ENCODE results near the gene LGMN. TPM values are rescaled to one million over a fixed set of nuclear protein-coding genes. Genes with fewer than 3 reads are reported as not detected.

Gene LGMN
- total and polyA plus RNA-seq, 9 of the 15 experiments (the other 6 are each of a cell fraction or from before 2014, with no cell fraction given): 0.05 to 1.4 (median 0.43) TPM; not detected in 2

DNA sequence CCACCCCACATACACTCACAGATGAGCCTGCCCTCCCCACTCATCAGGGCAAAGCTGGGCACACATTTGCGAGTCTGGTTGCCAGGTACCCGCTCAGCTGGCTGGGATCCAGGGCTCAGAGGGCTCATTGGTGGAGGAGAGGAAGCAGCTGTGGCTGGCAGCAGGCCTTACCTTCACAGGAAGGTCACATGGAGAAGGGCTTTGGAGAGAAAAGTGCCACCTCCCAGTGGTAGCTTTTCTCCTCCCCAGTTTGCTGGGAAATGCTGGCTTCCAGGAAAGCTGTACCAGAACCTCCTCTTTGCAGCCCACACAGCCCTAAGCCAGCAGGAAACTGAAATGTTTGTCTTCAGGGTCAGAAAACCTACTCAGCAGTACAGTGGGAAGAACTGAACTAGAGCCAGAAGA, 55.6 kb downstream of the LGMN start:
- no peaks in the 10 kb centered on the region for H3K9me3 ChIP-seq (replicated peaks; ENCODE audit: control insufficient read depth, insufficient read depth, low read depth, low read length)
- H3K4me1 ChIP-seq (replicated peaks in 1 of 2; ENCODE audit: control insufficient read depth in 2 of 2, insufficient read depth in 2 of 2, low read length in 2 of 2): peaks cover 0 to 4% of the 10 kb centered on the region in 2 experiments; a peak in 1 of 5 replicates
- TF ChIP-seq, protein P1, sequence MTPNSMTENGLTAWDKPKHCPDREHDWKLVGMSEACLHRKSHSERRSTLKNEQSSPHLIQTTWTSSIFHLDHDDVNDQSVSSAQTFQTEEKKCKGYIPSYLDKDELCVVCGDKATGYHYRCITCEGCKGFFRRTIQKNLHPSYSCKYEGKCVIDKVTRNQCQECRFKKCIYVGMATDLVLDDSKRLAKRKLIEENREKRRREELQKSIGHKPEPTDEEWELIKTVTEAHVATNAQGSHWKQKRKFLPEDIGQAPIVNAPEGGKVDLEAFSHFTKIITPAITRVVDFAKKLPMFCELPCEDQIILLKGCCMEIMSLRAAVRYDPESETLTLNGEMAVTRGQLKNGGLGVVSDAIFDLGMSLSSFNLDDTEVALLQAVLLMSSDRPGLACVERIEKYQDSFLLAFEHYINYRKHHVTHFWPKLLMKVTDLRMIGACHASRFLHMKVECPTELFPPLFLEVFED (CRISPR knock-in tag; conservative IDR thresholded peaks at IDR 0.05): no peak
- TF ChIP-seq CBX3 (IDR thresholded peaks at IDR 0.05; ENCODE audit: borderline replicate concordance in 1 of 2, low read length in 2 of 2) (no peak), ASH1L (IDR thresholded peaks at IDR 0.05; ENCODE audit: borderline replicate concordance, low read depth, partially characterized antibody) (no peak), TAF1 (IDR thresholded peaks at IDR 0.05; ENCODE audit: control insufficient read depth, extremely low read depth, insufficient read depth, low read length, severe bottlenecking) (no peak)
- POLR2A ChIA-PET: interaction anchor here (0.6 kb wide), 1 partner anchor 1055 kb away, joined by 3 read pairs; no protein-coding TSS in a partner anchor
- WGBS (ENCODE audit: insufficient coverage, low coverage, missing lambda C conversion rate): 10% methylated on average over 2 of the region's 2 CpGs
- H3K4me2 ChIP-seq (ENCODE audit: insufficient read depth, low read length): no peak overlapping the region
- CTCF ChIA-PET (ENCODE audit: low intra/inter-chr PET ratio): no interaction called here
- BruUV-seq (replicated peaks): no TSS peak
- FAIRE-seq (no peak), DNase-seq (ENCODE audit: extremely low read depth in 1 of 4, low spot score in 3 of 4) (no peak), ATAC-seq (no peak)
- H3K9me1 ChIP-seq (ENCODE audit: control insufficient read depth, insufficient read depth, low read length): no peaks in the 10 kb centered on the region
- no peak overlapping the region for H3K27ac ChIP-seq (ENCODE audit: extremely low read depth, low read depth, low read length)
- no peaks in the 10 kb centered on the region for H4K20me1 ChIP-seq (replicated peaks; ENCODE audit: control insufficient read depth, insufficient read depth, low read length)
- in situ Hi-C loops (cut with MboI) (no loop called here), intact Hi-C loops (cut with micrococcal nuclease) (no loop called here)
- no peak overlapping the region for H3K9ac ChIP-seq (ENCODE audit: insufficient read depth in 1 of 2, low read depth in 2 of 2, low read length in 2 of 2)
- H3K79me2 ChIP-seq (ENCODE audit: control insufficient read depth, insufficient read depth, low read length): no peaks in the 10 kb centered on the region
- no peak overlapping the region for H3K4me3 ChIP-seq
- peaks cover 0 to 31% of the 10 kb centered on the region in 2 experiments; a peak in 3 of 5 replicates for H3K27me3 ChIP-seq (ENCODE audit: control insufficient read depth in 2 of 2, insufficient read depth in 2 of 2, low read length in 2 of 2)
- no peak overlapping the region for H2AFZ ChIP-seq (ENCODE audit: low read depth, low read length)
- H3K36me3 ChIP-seq (ENCODE audit: control insufficient read depth, insufficient read depth, low read length): no peaks in the 10 kb centered on the region
